SJCRH30 (cell line): ENCODE results near the gene TAP2. TPM values are rescaled to one million over a fixed set of nuclear protein-coding genes. Genes with fewer than 3 reads are reported as not detected.
"Not testable (repeated sequence)": the region's sequence is repeated elsewhere in the genome, so short reads cannot be mapped to it uniquely, and the experiment has no call there.

Experiments used
- DNase-seq, 2 experiments: peaks; one replicate each; pipeline ENCODE4 v3.0.0-alpha.2; 2015 to 2020
- H3K27ac ChIP-seq: fragments of 250-450 bp; sonication (Bioruptor Pico); 2 replicates; pipeline ENCODE4 v1.5.1; 2020; ENCODE audit warnings: mild to moderate bottlenecking, moderate library complexity
- H3K27me3 ChIP-seq: fragments of 250-450 bp; sonication (Bioruptor Pico); 2 replicates; pipeline ENCODE4 v1.5.1; 2020; ENCODE audit warnings: mild to moderate bottlenecking, moderate library complexity
- H3K36me3 ChIP-seq: fragments of 250-450 bp; sonication (Bioruptor Pico); 2 replicates; pipeline ENCODE4 v1.5.1; 2020; ENCODE audit warnings: mild to moderate bottlenecking, moderate library complexity
- H3K4me1 ChIP-seq: fragments of 250-450 bp; sonication (Bioruptor Pico); 2 replicates; pipeline ENCODE4 v1.5.1; 2020; ENCODE audit warnings: mild to moderate bottlenecking, moderate library complexity
- H3K4me3 ChIP-seq: fragments of 250-450 bp; sonication (Bioruptor Pico); 2 replicates; pipeline ENCODE4 v1.5.1; 2020; ENCODE audit warnings: mild to moderate bottlenecking, moderate library complexity
- H3K9me3 ChIP-seq: fragments of 250-450 bp; sonication (Bioruptor Pico); replicated peaks from 2 replicates; pipeline ENCODE4 v1.5.1; 2020; ENCODE audit warnings: mild to moderate bottlenecking, moderate library complexity
- total RNA-seq: library from RNA; depleted of rRNA; stranded (reverse); fragments of >200 nt; shearing (Covaris generic); gene quantifications from 2 replicates; pipeline ENCODE4 v1.2.3, GENCODE V29; 2014; rRNA removed

Gene TAP2
- total RNA-seq, result 17.1 and 17.4 TPM in 2 replicates

DNA sequence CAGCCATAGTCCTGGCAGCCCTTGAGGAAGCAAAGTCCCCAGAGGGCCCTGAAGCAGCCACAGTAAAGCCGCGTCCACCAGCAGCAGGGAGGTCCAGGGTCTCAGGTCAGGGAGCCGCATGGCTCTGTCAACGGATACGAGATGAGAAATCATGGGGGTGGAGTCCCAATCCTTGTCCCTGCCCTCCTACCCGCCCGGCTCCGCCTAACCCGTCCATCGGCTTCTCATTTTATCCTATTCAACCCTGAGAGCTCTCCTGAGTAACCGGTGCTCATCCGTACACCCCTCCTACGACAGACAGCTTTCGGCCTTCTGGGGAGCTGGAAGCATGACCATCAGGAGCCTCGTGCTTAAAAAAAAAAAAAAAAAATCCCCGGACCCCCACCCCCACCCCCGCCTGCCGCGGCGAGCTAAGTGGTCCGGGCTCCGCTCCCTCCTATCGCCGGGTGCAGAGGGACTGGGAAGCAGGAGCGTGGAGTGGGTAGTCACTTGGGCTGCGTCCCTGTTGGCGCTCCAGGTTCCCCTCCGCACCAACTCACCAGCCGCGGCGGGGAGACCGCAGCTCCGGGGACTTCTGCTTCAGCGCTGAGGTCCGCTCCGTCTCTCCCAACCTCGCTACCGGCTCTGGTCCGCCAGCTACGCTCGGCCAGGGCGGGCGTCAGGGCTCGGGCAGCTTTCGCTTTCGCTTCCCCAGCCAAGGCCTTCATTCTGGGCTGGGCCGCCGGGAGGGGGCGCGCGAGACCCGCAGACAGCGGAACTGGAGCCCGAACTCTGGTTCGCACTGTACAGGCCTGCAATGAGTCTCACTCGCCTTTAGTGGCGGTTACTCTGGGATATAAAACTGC, at the start of gene TAP2:
TAP2 (minus strand) TSS at position 626 of the 845 bp plus-strand sequence; CDS start at position 120, 506 bp downstream.
- H3K27ac ChIP-seq, result peak within 1 kb of the TSS; percentile 62
- H3K4me1 ChIP-seq, result no peaks in the 10 kb centered on the region
- peaks cover 19% of the 10 kb centered on the region for H3K27me3 ChIP-seq
- H3K4me3 ChIP-seq, result peak within 1 kb of the TSS; percentile 72
- peak; percentile 91 to 94 for DNase-seq
- no peaks in the 10 kb centered on the region for H3K9me3 ChIP-seq
- H3K36me3 ChIP-seq, result 0 out of 2 replicates have a peak, but pooled peaks cover 7% of the 10 kb centered on the region

GRCh38 chr6:32887616-32888015, 49.1 kb upstream of the TAP2 start:
- Histone ChIP-seq H3K27ac (no peak overlapping the region), H3K9me3 (no peaks in the 10 kb centered on the region), H3K27me3 (0 out of 2 replicates have a peak, but pooled peaks cover 7% of the 10 kb centered on the region), H3K36me3 (no peaks in the 10 kb centered on the region), H3K4me1 (no peaks in the 10 kb centered on the region), H3K4me3 (no peak overlapping the region)
- no peak for DNase-seq

DNA sequence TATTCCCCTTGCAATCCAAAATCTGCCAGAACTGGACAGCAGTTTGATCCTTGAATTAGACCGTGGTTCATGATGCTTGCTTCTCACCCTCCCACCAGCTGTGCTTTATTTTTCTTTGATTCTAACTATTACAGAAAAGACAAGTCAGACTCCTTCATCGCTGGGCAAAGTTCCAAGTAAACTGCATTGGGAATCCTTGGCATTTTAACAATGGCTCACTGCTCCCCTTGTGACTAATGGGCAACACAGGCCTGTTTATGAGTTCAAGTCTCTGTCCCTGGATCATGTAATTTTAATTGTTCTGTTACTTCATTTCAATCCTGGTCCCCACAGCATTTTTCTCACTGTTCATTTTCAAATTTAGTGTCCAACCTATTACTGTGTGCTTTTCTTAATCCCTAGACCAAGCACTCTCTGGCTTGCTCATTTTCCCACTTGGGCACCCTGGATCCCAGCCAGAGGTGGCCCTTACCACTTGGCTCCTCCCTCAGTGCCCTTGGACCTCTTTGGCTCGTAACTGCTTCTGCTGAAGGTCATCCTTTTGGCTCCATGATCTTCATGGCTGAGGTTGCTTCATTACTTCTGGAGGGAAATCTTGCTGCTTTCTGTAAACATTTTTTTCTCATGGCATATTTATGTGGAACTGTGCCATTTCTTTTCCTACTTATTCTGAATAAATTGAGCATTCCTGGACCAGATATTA, 48.3 kb upstream of the TAP2 start:
- H3K27me3 ChIP-seq, result 0 out of 2 replicates have a peak, but pooled peaks cover 7% of the 10 kb centered on the region
- no peaks in the 10 kb centered on the region for H3K9me3 ChIP-seq
- no peak overlapping the region for H3K27ac ChIP-seq
- no peak overlapping the region for H3K4me3 ChIP-seq
- peak; percentile 14 to 41 for DNase-seq
- H3K4me1 ChIP-seq, result no peaks in the 10 kb centered on the region
- H3K36me3 ChIP-seq, result no peaks in the 10 kb centered on the region

DNA sequence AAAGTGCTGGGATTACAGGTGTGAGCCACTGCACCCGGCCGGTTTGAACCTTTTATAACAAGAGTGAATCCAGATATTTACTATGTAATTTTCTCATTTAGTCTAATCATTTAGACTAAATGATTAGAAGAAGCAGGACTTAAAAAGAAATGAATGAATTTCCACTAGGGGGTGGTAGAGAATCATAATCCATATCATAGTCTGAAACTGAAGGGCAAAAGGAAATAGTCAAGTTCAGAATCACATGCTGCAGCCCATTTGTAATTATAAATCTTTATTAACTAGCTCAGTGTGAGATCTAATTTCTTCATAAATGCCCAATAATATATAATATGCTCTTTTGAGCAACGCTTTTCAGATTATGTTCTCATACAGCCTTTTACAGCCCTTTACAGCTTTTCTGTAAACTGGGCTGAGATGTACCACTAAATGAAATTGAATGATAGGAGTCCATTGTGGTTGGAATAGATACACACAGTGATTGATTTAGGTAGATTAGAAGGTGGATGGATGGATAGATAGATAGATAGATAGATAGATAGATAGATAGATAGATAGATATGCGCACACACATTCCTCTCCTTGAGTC, 47.3 kb upstream of the TAP2 start:
- peak in 1 of 2 experiments; percentile 75 for DNase-seq
- no peaks in the 10 kb centered on the region for H3K36me3 ChIP-seq
- 0 out of 2 replicates have a peak, but pooled peaks cover 7% of the 10 kb centered on the region for H3K27me3 ChIP-seq
- no peak overlapping the region for H3K27ac ChIP-seq
- no peaks in the 10 kb centered on the region for H3K9me3 ChIP-seq
- no peaks in the 10 kb centered on the region for H3K4me1 ChIP-seq
- no peak overlapping the region for H3K4me3 ChIP-seq

- Histone ChIP-seq H3K27me3 (0 out of 2 replicates have a peak, but pooled peaks cover 7% of the 10 kb centered on the region), H3K9me3 (no peaks in the 10 kb centered on the region), H3K4me3 (no peak overlapping the region), H3K36me3 (no peaks in the 10 kb centered on the region), H3K27ac (no peak overlapping the region), H3K4me1 (no peaks in the 10 kb centered on the region)
- DNase-seq, result peak; percentile 9 to 27
Observed at GRCh38 chr6:32883789-32884188, 45.2 kb upstream of the TAP2 start.

DNA sequence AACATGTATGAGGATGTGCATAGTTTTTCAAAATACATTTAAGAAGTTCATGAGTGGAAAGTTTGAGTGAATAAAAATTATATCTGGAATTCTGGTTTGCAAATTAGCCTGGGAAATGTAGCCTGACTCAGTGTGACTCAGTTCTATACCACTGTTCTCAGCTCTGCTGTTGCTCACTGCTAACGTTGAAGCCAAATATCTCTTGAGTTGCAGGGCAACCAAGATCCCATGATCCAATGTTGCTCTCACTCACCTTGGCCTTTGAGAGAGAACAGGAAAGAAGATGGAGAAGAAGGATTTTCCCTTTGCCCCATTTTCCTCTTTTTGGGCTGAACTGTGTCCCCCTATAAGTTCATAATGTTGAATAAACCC, 44.3 kb upstream of the TAP2 start:
- Histone ChIP-seq H3K9me3 (no peaks in the 10 kb centered on the region), H3K36me3 (no peaks in the 10 kb centered on the region), H3K27me3 (0 out of 2 replicates have a peak, but pooled peaks cover 7% of the 10 kb centered on the region), H3K27ac (no peak overlapping the region), H3K4me3 (no peak overlapping the region), H3K4me1 (no peaks in the 10 kb centered on the region)
- no peak for DNase-seq

DNA sequence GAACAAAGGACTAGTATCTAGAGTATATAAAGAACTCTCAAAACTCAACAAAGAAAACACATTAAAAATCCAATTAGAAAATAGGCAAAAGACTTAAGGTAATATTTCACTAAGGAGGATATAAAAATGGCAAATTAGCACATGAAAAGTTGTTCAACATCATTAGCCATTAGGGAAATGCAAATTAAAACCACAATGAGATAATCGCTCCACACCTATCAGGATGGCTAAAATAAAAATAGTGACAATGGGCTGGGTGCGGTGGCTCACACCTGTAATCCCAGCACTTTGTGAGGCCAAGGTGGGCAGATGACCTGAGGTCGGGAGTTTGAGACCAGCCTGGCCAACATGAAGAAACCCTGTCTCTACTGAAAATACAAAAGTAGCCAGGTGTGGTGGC, 42.4 kb upstream of the TAP2 start:
- H3K4me3 ChIP-seq, H3K27ac ChIP-seq, DNase-seq: not testable (repeated sequence)

GRCh38 chr6:32879691-32880090, 41.2 kb upstream of the TAP2 start:
- DNase-seq, result no peak
- Histone ChIP-seq H3K9me3 (no peaks in the 10 kb centered on the region), H3K27me3 (0 out of 2 replicates have a peak, but pooled peaks cover 7% of the 10 kb centered on the region), H3K36me3 (no peaks in the 10 kb centered on the region), H3K4me1 (no peaks in the 10 kb centered on the region), H3K27ac (no peak overlapping the region), H3K4me3 (no peak overlapping the region)

More for the DNA sequence above, 42.4 kb upstream of the TAP2 start:
- H3K4me1 ChIP-seq, H3K27me3 ChIP-seq, H3K36me3 ChIP-seq, H3K9me3 ChIP-seq: not testable (repeated sequence)

- no peaks in the 10 kb centered on the region for H3K27me3 ChIP-seq
- H3K27ac ChIP-seq, result no peak overlapping the region
- H3K4me1 ChIP-seq, result no peaks in the 10 kb centered on the region
- no peaks in the 10 kb centered on the region for H3K9me3 ChIP-seq
- DNase-seq, result no peak
- no peak overlapping the region for H3K4me3 ChIP-seq
- no peaks in the 10 kb centered on the region for H3K36me3 ChIP-seq
Observed at GRCh38 chr6:32876603-32877002, 38.1 kb upstream of the TAP2 start.

DNA sequence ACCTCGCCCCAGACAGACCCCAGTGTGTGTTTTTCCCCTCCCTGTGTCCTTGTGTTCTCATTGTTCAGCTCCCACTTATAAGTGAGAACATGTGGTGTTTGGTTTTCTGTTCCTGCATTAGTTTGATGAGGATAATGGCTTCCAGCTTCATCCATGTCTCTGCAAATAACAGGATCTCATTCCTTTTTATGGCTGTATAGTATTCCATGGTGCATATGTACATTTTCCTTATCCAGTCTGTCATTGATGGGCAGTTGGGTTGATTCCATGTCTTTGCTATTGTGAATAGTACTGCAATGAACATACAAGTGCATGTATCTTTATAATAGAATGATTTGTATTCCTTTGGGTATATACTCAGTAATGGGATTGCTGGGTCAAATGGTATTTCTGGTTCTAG, 35.4 kb upstream of the TAP2 start:
- not testable (repeated sequence) for DNase-seq, H3K27me3 ChIP-seq, H3K27ac ChIP-seq, H3K4me3 ChIP-seq, H3K4me1 ChIP-seq, H3K9me3 ChIP-seq, H3K36me3 ChIP-seq

DNA sequence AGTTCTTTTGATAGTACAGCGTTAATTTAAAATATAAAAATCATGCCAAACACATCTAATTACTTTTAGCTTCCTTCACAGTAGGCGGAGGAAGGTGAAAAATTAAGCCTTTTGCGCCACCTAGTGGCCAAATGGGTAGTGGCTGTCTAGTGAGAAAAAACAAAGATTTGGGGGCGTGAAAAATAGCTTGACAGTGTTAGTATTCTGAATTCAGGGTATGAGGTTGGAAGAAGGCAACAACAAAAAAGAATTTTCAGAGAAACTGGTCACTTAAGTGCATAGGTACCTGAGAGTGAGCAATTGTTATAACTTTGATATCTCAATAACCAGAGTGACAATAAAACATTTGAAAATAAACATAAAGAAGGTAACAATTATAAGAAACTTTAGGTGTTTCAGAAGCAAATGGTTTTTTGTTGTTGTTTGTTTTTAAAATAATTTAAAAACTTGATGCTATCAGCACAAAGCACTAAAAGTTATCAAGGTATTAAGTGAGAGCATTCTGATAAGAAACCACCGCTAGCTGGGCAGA, 29.8 kb upstream of the TAP2 start:
- Histone ChIP-seq H3K27ac (no peak overlapping the region), H3K27me3 (0 out of 2 replicates have a peak, but pooled peaks cover under 1% of the 10 kb centered on the region), H3K4me3 (no peak overlapping the region), H3K9me3 (no peaks in the 10 kb centered on the region), H3K4me1 (no peaks in the 10 kb centered on the region), H3K36me3 (no peaks in the 10 kb centered on the region)
- DNase-seq, result peak; percentile 60 to 85

GRCh38 chr6:32867554-32868256, 29.2 kb upstream of the TAP2 start:
- no peak for DNase-seq
- no peak overlapping the region for H3K27ac ChIP-seq
- no peaks in the 10 kb centered on the region for H3K36me3 ChIP-seq
- H3K4me1 ChIP-seq, result no peaks in the 10 kb centered on the region
- 0 out of 2 replicates have a peak, but pooled peaks cover 5% of the 10 kb centered on the region for H3K27me3 ChIP-seq
- H3K4me3 ChIP-seq, result no peak overlapping the region
- no peaks in the 10 kb centered on the region for H3K9me3 ChIP-seq

GRCh38 chr6:32867022-32867477, 28.5 kb upstream of the TAP2 start:
- Histone ChIP-seq H3K36me3 (no peaks in the 10 kb centered on the region), H3K4me1 (no peaks in the 10 kb centered on the region), H3K27ac (no peak overlapping the region), H3K27me3 (0 out of 2 replicates have a peak, but pooled peaks cover 5% of the 10 kb centered on the region), H3K4me3 (no peak overlapping the region), H3K9me3 (no peaks in the 10 kb centered on the region)
- no peak for DNase-seq
